H9 (cell line): ENCODE results near the gene DOCK1. TPM values are rescaled to one million over a fixed set of nuclear protein-coding genes. Genes with fewer than 3 reads are reported as not detected.

Experiments used
- DNase-seq: peaks from one replicate; pipeline ENCODE4 v3.0.0-alpha.2; 2017
- H2AFZ ChIP-seq: one replicate; pipeline ENCODE4 v1.6.1; 2013; ENCODE audit warnings: mild to moderate bottlenecking, low read length, control low read depth, moderate library complexity
- H2AK5ac ChIP-seq: 2 replicates; pipeline ENCODE4 v1.6.1; 2013; ENCODE audit warnings: low read length, control low read depth, mixed read lengths; ENCODE audit not compliant: insufficient read length
- H2BK120ac ChIP-seq: one replicate; pipeline ENCODE4 v1.6.1; 2013; ENCODE audit warnings: low read depth, mild to moderate bottlenecking, low read length, control low read depth, inconsistent platforms; ENCODE audit not compliant: poor library complexity, severe bottlenecking
- H2BK12ac ChIP-seq: 2 replicates; pipeline ENCODE4 v1.6.1; 2013; ENCODE audit warnings: low read length, control low read depth, mixed read lengths, low read depth; ENCODE audit not compliant: insufficient read length
- H2BK15ac ChIP-seq: 2 replicates; pipeline ENCODE4 v1.6.1; 2013; ENCODE audit warnings: low read depth, low read length, control low read depth
- H2BK20ac ChIP-seq: one replicate; pipeline ENCODE4 v1.6.1; 2013; ENCODE audit warnings: low read depth, mild to moderate bottlenecking, low read length, control low read depth, inconsistent platforms; ENCODE audit not compliant: poor library complexity, severe bottlenecking
- H2BK5ac ChIP-seq: 2 replicates; pipeline ENCODE4 v1.6.1; 2013; ENCODE audit warnings: low read length, control low read depth, mixed read lengths; ENCODE audit not compliant: insufficient read length
- H3K14ac ChIP-seq: 2 replicates; pipeline ENCODE4 v1.6.1; 2013; ENCODE audit warnings: low read length, control low read depth; ENCODE audit not compliant: insufficient read depth
- H3K18ac ChIP-seq: 2 replicates; pipeline ENCODE4 v1.6.1; 2013; ENCODE audit warnings: low read depth, mild to moderate bottlenecking, mixed read lengths, low read length, control low read depth; ENCODE audit not compliant: insufficient read length
- H3K23ac ChIP-seq: 2 replicates; pipeline ENCODE4 v1.6.1; 2013; ENCODE audit warnings: low read length, control low read depth, mixed read lengths, low read depth; ENCODE audit not compliant: insufficient read length
- H3K23me2 ChIP-seq: 2 replicates; pipeline ENCODE4 v1.6.1; 2013; ENCODE audit warnings: low read depth, mild to moderate bottlenecking, mixed read lengths, low read length, control low read depth; ENCODE audit not compliant: insufficient read length, poor library complexity, severe bottlenecking
- H3K27ac ChIP-seq: 2 replicates; pipeline ENCODE4 v1.5.1; 2013; ENCODE audit warnings: low read length, control low read depth, mixed read lengths, low read depth; ENCODE audit not compliant: insufficient read length
- H3K27me3 ChIP-seq: 2 replicates; pipeline ENCODE4 v1.6.1; 2013; ENCODE audit warnings: low read length, control low read depth, inconsistent platforms; ENCODE audit not compliant: insufficient read depth
- H3K4ac ChIP-seq: 2 replicates; pipeline ENCODE4 v1.6.1; 2013; ENCODE audit warnings: low read depth, mild to moderate bottlenecking, control low read depth, inconsistent platforms, low read length, moderate library complexity
- H3K4me1 ChIP-seq: 2 replicates; pipeline ENCODE4 v1.6.1; 2013; ENCODE audit warnings: low read length, control low read depth, inconsistent platforms; ENCODE audit not compliant: insufficient read depth
- H3K4me2 ChIP-seq: 2 replicates; pipeline ENCODE4 v1.6.1; 2013; ENCODE audit warnings: low read length, control low read depth, mixed read lengths; ENCODE audit not compliant: insufficient read length, insufficient read depth
- H3K56ac ChIP-seq: 2 replicates; pipeline ENCODE4 v1.6.1; 2013; ENCODE audit warnings: low read depth, mild to moderate bottlenecking, mixed read lengths, low read length, control low read depth; ENCODE audit not compliant: insufficient read length
- H3K79me1 ChIP-seq: 2 replicates; pipeline ENCODE4 v1.6.1; 2013; ENCODE audit warnings: low read depth, mild to moderate bottlenecking, moderate library complexity, low read length, control low read depth, inconsistent platforms; ENCODE audit not compliant: insufficient read depth, poor library complexity, severe bottlenecking
- H3K79me2 ChIP-seq: 2 replicates; pipeline ENCODE4 v1.6.1; 2013; ENCODE audit warnings: low read length, control low read depth, inconsistent platforms; ENCODE audit not compliant: insufficient read depth
- H3K9ac ChIP-seq: 2 replicates; pipeline ENCODE4 v1.6.1; 2013; ENCODE audit warnings: low read length, control low read depth, mixed read lengths; ENCODE audit not compliant: insufficient read length; ENCODE audit errors: extremely low read depth
- H3K9me3 ChIP-seq: one replicate; pipeline ENCODE4 v1.6.1; 2013; ENCODE audit warnings: low read depth, low read length, inconsistent platforms; ENCODE audit not compliant: control insufficient read depth
- H3T11ph ChIP-seq: one replicate; pipeline ENCODE4 v1.6.1; 2013; ENCODE audit warnings: mild to moderate bottlenecking, low read length, control low read depth, inconsistent platforms
- H4K20me1 ChIP-seq: one replicate; pipeline ENCODE4 v1.6.1; 2013; ENCODE audit not compliant: control insufficient read depth, insufficient read length, insufficient read depth
- H4K5ac ChIP-seq: 2 replicates; pipeline ENCODE4 v1.6.1; 2013; ENCODE audit warnings: low read depth, mild to moderate bottlenecking, mixed read lengths, low read length, control low read depth; ENCODE audit not compliant: insufficient read length
- H4K8ac ChIP-seq: replicated peaks from 2 replicates; pipeline ENCODE4 v1.6.1; 2013; ENCODE audit warnings: low read length, control low read depth, mixed read lengths, low read depth; ENCODE audit not compliant: insufficient read length
- H4K91ac ChIP-seq: 2 replicates; pipeline ENCODE4 v1.6.1; 2013; ENCODE audit warnings: low read depth, mild to moderate bottlenecking, moderate library complexity, mixed read lengths, low read length, control low read depth; ENCODE audit not compliant: insufficient read length
- H3K27ac Mint-ChIP-seq, 3 experiments: 2 replicates in 2 of 3; 3 replicates in 1 of 3; pipeline ENCODE4 v1.8.0; 2020 to 2021; ENCODE audit warnings: mixed read lengths in 3 of 3, mild to moderate bottlenecking in 1 of 3, moderate library complexity in 1 of 3
- H3K27me3 Mint-ChIP-seq: 2 replicates; pipeline ENCODE4 v1.8.0; 2021; ENCODE audit warnings: low read depth, mild to moderate bottlenecking, moderate library complexity, mixed read lengths
- H3K36me3 Mint-ChIP-seq, 3 experiments: 2 replicates in 2 of 3; 3 replicates in 1 of 3; pipeline ENCODE4 v1.8.0; 2020 to 2021; ENCODE audit warnings: low read depth in 3 of 3, mixed read lengths in 3 of 3; ENCODE audit not compliant: insufficient read depth in 1 of 3
- H3K4me1 Mint-ChIP-seq, 2 experiments: 2 replicates each; pipeline ENCODE4 v1.8.0; 2020; ENCODE audit warnings: mixed read lengths in 2 of 2
- H3K4me3 Mint-ChIP-seq, 2 experiments: 2 replicates in 1 of 2; 3 replicates in 1 of 2; pipeline ENCODE4 v1.8.0; 2020 to 2021; ENCODE audit warnings: mild to moderate bottlenecking in 2 of 2, mixed read lengths in 2 of 2, moderate library complexity in 1 of 2
- H3K9me3 Mint-ChIP-seq, 2 experiments: 2 replicates in 1 of 2; 3 replicates in 1 of 2; pipeline ENCODE4 v1.8.0; 2020; ENCODE audit warnings: mild to moderate bottlenecking in 2 of 2, mixed read lengths in 2 of 2, moderate library complexity in 1 of 2
- CTCF ChIP-seq: fragments of 200-600 bp; sonication (generic); conservative IDR thresholded peaks from 3 replicates; pipeline ENCODE4 v1.8.0; 2021; ENCODE audit warnings: antibody characterized with exemption, mild to moderate bottlenecking
- WGBS: extraction: QIAGEN DNeasy Blood & Tissue Kit; methylation state at CpG from one replicate; pipeline ENCODE4 v1.1.7; 2013; ENCODE audit warnings: missing lambda C conversion rate, low lambda C conversion rate, mixed read lengths; ENCODE audit not compliant: insufficient read length; ENCODE audit errors: extremely low coverage; 5-methylcytosine and 5-hydroxymethylcytosine counted together
- total RNA-seq: library from RNA; stranded (reverse); gene quantifications from 2 replicates; pipeline ENCODE4 v1.2.1, GENCODE V29; 2021

Gene DOCK1
- total RNA-seq, 1 experiment from 2014 or later, result 57.0 TPM

- no peak overlapping the region for H3K14ac ChIP-seq
- no peak overlapping the region for H2BK20ac ChIP-seq
- H3K23me2 ChIP-seq, result no peaks in the 10 kb centered on the region
- H4K5ac ChIP-seq, result no peak overlapping the region
- H3K9me3 Mint-ChIP-seq, result peaks cover 0 to 2% of the 10 kb centered on the region in 2 experiments; a peak in 2 of 5 replicates
- no peak overlapping the region for H3K27ac ChIP-seq
- H4K20me1 ChIP-seq, result no peaks in the 10 kb centered on the region
- H3K4me1 ChIP-seq, result no peaks in the 10 kb centered on the region; the same call in 1 of the 2 replicates
- H3K27ac Mint-ChIP-seq, result no peak overlapping the region
- no peak overlapping the region for H3K4me3 Mint-ChIP-seq
- H3K18ac ChIP-seq, result no peak overlapping the region
- peaks cover 8% of the 10 kb centered on the region for H3K27me3 Mint-ChIP-seq
- H2BK120ac ChIP-seq, result no peak overlapping the region
- H3K79me1 ChIP-seq, result no peaks in the 10 kb centered on the region
- no CpG with 5 or more reads among the region's 2 CpGs for WGBS
- no peak overlapping the region for H3K4ac ChIP-seq
- H3K79me2 ChIP-seq, result no peaks in the 10 kb centered on the region
- no peak overlapping the region for H4K8ac ChIP-seq
- H3K4me1 Mint-ChIP-seq, result peaks cover 10 to 11% of the 10 kb centered on the region in 2 experiments
- no peaks in the 10 kb centered on the region for H3K9me3 ChIP-seq
- no peak for DNase-seq
- TF ChIP-seq CTCF, result no peak
- no peak overlapping the region for H2AFZ ChIP-seq
- no peak overlapping the region for H3K4me2 ChIP-seq
- H2BK15ac ChIP-seq, result no peak overlapping the region
- H2BK12ac ChIP-seq, result no peak overlapping the region
- no peaks in the 10 kb centered on the region; a peak in 2 of 7 replicates for H3K36me3 Mint-ChIP-seq
- H2AK5ac ChIP-seq, result no peak overlapping the region
- no peak overlapping the region for H3K9ac ChIP-seq
- no peak overlapping the region for H3K56ac ChIP-seq
- H2BK5ac ChIP-seq, result no peak overlapping the region
- no peak overlapping the region for H4K91ac ChIP-seq
- no peaks in the 10 kb centered on the region for H3K27me3 ChIP-seq
- no peak overlapping the region for H3T11ph ChIP-seq
- no peak overlapping the region for H3K23ac ChIP-seq
Measured at GRCh38 chr10:127472976-127473375, 567.7 kb downstream of the DOCK1 start.
